HEK293T (cell line): ENCODE measurements around the gene KCNQ1.

Experiments
- BHLHE40 ChIP-seq: fragments of 450-650 bp; IDR thresholded peaks from 2 replicates; pipeline ENCODE4 v1.6.1; 2016; ENCODE audit warnings: mild to moderate bottlenecking, moderate library complexity, borderline replicate concordance
- FOXM1 ChIP-seq: fragments of 450-650 bp; IDR thresholded peaks from 2 replicates; pipeline ENCODE4 v1.6.1; 2017; ENCODE audit warnings: mild to moderate bottlenecking, borderline replicate concordance
- HDGF ChIP-seq: fragments of 450-650 bp; IDR thresholded peaks from 2 replicates; pipeline ENCODE4 v1.6.1; 2017; ENCODE audit warnings: antibody characterized with exemption, borderline replicate concordance
- NFRKB ChIP-seq: fragments of 450-650 bp; IDR thresholded peaks from 2 replicates; pipeline ENCODE4 v1.6.1; 2016; ENCODE audit warnings: mild to moderate bottlenecking, moderate library complexity
- TARDBP ChIP-seq: fragments of 450-650 bp; IDR thresholded peaks from 2 replicates; pipeline ENCODE4 v1.6.1; 2016
- ZNF384 ChIP-seq: fragments of 450-650 bp; IDR thresholded peaks from 2 replicates; pipeline ENCODE4 v1.6.1; 2016
- TF ChIP-seq, protein P1 (sequence below): fragments of 450-650 bp; IDR thresholded peaks from 2 replicates; pipeline ENCODE4 v1.6.1; 2016

DNA sequence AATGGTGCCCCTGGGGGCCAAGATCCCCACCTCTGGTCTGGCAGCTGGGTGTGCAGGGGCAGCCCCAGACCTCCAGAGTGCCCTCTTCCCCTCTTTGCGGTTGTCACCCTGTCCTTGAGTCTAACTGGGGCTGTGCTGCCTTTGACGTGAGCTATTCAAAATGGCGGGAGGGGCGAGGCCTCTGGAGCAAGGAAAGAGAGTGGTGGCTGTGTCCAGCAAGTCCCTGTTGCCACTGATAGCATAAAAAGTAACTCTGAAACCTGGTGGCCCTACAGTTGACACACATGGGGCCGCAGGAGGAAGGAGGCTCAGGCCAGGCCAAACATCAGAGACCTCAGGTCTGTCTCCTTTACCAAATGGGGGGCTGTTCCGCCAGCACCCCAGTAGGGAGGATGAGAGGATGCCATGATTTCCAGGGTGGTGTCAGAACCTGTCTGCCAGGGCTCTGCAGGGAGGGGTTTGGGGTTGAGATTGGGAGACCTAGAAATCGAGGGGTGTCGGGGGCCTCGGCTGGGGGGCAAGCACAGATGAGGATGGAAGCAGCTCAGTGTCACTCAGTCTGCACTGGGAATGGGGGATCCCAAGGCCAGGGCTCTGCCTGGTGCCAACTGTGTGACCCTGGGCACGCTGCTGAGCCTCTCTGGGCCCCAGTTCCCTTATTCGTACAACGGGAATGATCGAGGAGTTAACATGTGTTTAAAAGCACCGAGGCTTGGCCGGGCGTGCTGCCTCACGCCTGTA lies 304.2 kb downstream of the KCNQ1 start:
- TF ChIP-seq NFRKB, result no peak
- TF ChIP-seq BHLHE40, result no peak
- no peak for TF ChIP-seq TARDBP
- TF ChIP-seq, protein P1, sequence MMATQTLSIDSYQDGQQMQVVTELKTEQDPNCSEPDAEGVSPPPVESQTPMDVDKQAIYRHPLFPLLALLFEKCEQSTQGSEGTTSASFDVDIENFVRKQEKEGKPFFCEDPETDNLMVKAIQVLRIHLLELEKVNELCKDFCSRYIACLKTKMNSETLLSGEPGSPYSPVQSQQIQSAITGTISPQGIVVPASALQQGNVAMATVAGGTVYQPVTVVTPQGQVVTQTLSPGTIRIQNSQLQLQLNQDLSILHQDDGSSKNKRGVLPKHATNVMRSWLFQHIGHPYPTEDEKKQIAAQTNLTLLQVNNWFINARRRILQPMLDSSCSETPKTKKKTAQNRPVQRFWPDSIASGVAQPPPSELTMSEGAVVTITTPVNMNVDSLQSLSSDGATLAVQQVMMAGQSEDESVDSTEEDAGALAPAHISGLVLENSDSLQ, result no peak
- TF ChIP-seq ZNF384, result no peak
- no peak for TF ChIP-seq FOXM1
- no peak for TF ChIP-seq HDGF
